Panc1 (cell line): ENCODE results near the gene CLDN4. TPM values are rescaled to one million over a fixed set of nuclear protein-coding genes. Genes with fewer than 3 reads are reported as not detected.

Source experiments
- ATAC-seq: fragments of 200-7000 bp; cut with Tn5 transposase; 2 replicates; pipeline ENCODE4 v1.9.1; 2020; ENCODE audit warnings: mild to moderate bottlenecking, moderate library complexity
- BruUV-seq: library from RNA; stranded (reverse); fragments of 400-500 nt; replicated peaks from 2 replicates; lab custom pipeline; 2021; lab: Mats Ljungman, UMichigan
- CTCF ChIA-PET: fragments of 300-600 bp; sonication (Branson Sonifier 250); formaldehyde crosslinking; loops from one replicate; lab custom pipeline; 2022; ENCODE audit warnings: antibody characterized with exemption; lab: Charles Lee
- POLR2A ChIA-PET: fragments of 300-600 bp; sonication (Branson Sonifier 250); formaldehyde crosslinking; loops from one replicate; lab custom pipeline; 2022; ENCODE audit warnings: antibody characterized with exemption; lab: Charles Lee
- DNase-seq: peaks from one replicate; pipeline ENCODE4 v3.0.0-alpha.2; 2010; ENCODE audit warnings: low read depth, low spot score
- H3K27ac ChIP-seq: 2 replicates; pipeline ENCODE4 v1.5.1; 2011; ENCODE audit warnings: mild to moderate bottlenecking, low read length, inconsistent platforms
- H3K27me3 ChIP-seq: fragments of 200-500 bp; sonication (Bioruptor generic); 2 replicates; pipeline ENCODE4 v1.6.0; 2014; ENCODE audit warnings: low read length, inconsistent platforms; ENCODE audit not compliant: control insufficient read depth, insufficient read depth
- H3K36me3 ChIP-seq: fragments of 200-500 bp; sonication (Bioruptor generic); 2 replicates; pipeline ENCODE4 v1.5.1; 2014; ENCODE audit warnings: inconsistent platforms, mild to moderate bottlenecking, low read length, moderate library complexity; ENCODE audit not compliant: control insufficient read depth, insufficient read depth
- H3K4me1 ChIP-seq: 2 replicates; pipeline ENCODE4 v1.5.1; 2011; ENCODE audit warnings: inconsistent platforms, mild to moderate bottlenecking, low read length, moderate library complexity; ENCODE audit not compliant: control insufficient read depth, insufficient read depth
- H3K4me3 ChIP-seq, 2 experiments: 2 replicates each; pipeline ENCODE4 v1.5.1; 2011 to 2012; ENCODE audit warnings: low read depth in 2 of 2, low read length in 2 of 2, mild to moderate bottlenecking in 2 of 2, inconsistent platforms in 1 of 2, moderate library complexity in 1 of 2
- H3K9me3 ChIP-seq: fragments of 200-500 bp; sonication (Bioruptor generic); 2 replicates; pipeline ENCODE4 v1.5.1; 2014; ENCODE audit warnings: low read depth, mild to moderate bottlenecking, inconsistent platforms, low read length, moderate library complexity; ENCODE audit not compliant: control insufficient read depth, insufficient read depth
- POLR2AphosphoS5 ChIP-seq: IDR thresholded peaks from 2 replicates; pipeline ENCODE4 v1.6.1; 2012; ENCODE audit warnings: mild to moderate bottlenecking, low read depth, low read length, moderate library complexity
- SIN3A ChIP-seq: IDR thresholded peaks from 2 replicates; pipeline ENCODE4 v1.6.1; 2012; ENCODE audit warnings: low read depth, mild to moderate bottlenecking, low read length, moderate library complexity, borderline replicate concordance; ENCODE audit not compliant: insufficient read depth
- TCF7L2 ChIP-seq: IDR thresholded peaks from 2 replicates; pipeline ENCODE4 v1.6.1; 2011; ENCODE audit warnings: mild to moderate bottlenecking, low read depth, low read length, inconsistent platforms
- in situ Hi-C: cut with HindIII; loops from 2 replicates; pipeline ENCODE4 v1.10.0; 2016; ENCODE audit warnings: low sequenced_read_pairs, low pct_unique_long_range_greater_than_20kb
- intact Hi-C: fragments of 100-400 bp; cut with micrococcal nuclease; formaldehyde crosslinking; loops from one replicate; pipeline ENCODE4 v1.10.0; 2022; ENCODE audit not compliant: unreplicated experiment
- total RNA-seq: library from RNA; stranded (reverse); gene quantifications from one replicate; pipeline ENCODE4 v1.2.1, GENCODE V29; 2021; ENCODE audit not compliant: unreplicated experiment
- TF ChIP-seq, protein P1 (sequence below): fragments of 450-650 bp; IDR thresholded peaks from 2 replicates; pipeline ENCODE4 v1.5.1; 2017; ENCODE audit warnings: mild to moderate bottlenecking
- TF ChIP-seq, protein P2 (sequence below), 2 experiments: IDR thresholded peaks; 2 replicates each; pipeline ENCODE4 v1.6.1; 2011 to 2012; ENCODE audit warnings: low read depth in 2 of 2, control low read depth in 1 of 2, low read length in 1 of 2, mild to moderate bottlenecking in 1 of 2, moderate library complexity in 1 of 2; ENCODE audit not compliant: insufficient read depth in 1 of 2

Gene CLDN4
- total RNA-seq, 1 experiment from 2014 or later = 295 TPM

DNA sequence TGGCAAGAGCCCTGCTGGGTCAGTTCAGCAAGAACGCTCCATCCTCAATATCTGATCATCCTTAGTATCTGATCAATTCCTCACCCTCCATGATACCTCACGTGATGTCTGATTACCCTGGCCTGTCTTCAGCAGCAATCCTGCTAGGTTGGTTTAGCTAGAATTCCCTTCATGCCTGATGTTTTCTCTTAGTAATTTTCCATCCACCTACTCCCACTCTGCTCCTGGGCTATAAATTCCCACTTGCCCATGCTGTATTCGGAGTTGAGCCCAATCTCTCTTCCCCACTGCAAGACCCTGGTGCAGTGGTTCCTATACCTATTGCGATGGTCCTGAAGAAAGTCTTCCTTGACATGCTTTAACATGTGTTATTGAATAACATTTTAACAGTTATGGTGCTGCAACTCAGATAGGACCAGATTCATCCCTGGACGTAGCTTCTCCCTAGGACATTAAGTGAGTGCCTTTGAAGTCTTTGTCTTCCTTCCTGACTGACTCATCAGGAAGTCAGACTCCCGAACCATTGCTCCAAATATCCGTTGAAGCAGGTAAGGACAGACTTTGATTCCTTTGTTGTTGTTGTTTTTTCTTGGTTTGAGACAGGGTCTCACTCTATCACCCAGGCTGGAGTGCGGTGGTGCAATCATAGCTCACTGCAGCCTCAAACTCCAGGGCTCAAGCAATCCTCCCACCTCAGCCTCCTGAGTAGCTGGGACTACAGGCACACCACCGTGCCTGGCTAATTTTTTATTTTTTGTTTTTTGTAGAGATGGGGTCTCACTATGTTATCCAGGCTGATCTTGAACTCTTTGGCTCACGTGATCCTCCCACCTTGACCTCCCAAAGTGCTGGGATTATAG, 31.3 kb upstream of the CLDN4 start:
- Histone ChIP-seq H3K4me1 (peaks cover 15% of the 10 kb centered on the region), H3K9me3 (no peaks in the 10 kb centered on the region), H3K27me3 (no peaks in the 10 kb centered on the region), H3K27ac (peak overlapping the region; percentile 82), H3K4me3 (no peak overlapping the region; a peak in 1 of 4 replicates), H3K36me3 (no peaks in the 10 kb centered on the region)
- ATAC-seq (peak; percentile 87), DNase-seq (no peak)
- ChIA-PET POLR2A (no interaction called here), CTCF (interaction anchor here (0.6 kb wide), 1 partner anchor 56 kb away, joined by 3 read pairs; no protein-coding TSS in a partner anchor)
- no TSS peak for BruUV-seq
- intact Hi-C loops (no loop called here), in situ Hi-C loops (no loop called here)
- TF ChIP-seq POLR2AphosphoS5 (no peak), SIN3A (no peak), TCF7L2 (peak; percentile 85)

DNA sequence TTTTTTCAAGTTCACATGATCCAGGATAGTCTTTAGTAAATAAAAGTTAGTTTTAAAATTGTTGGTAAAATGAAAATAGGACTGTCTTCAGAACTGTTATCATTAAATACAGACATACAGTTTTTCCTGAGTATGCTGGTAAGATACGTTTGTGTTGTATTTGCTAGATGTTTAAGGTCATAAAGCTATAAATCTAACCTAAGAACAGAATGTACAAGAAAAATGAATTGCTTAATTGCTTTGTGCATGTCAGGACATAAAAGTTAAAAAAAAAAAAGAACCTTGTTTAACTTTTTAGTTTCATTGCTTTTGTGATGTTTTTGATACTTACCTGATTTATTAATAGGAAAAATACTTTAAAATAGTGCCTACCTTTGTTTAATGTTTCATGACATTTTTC, 29.2 kb upstream of the CLDN4 start:
- Histone ChIP-seq H3K27ac (no peak overlapping the region; the same call in 1 of the 2 replicates), H3K4me1 (peaks cover 18% of the 10 kb centered on the region), H3K27me3 (no peaks in the 10 kb centered on the region), H3K36me3 (no peaks in the 10 kb centered on the region), H3K9me3 (no peaks in the 10 kb centered on the region), H3K4me3 (peak overlapping the region in 1 of 2 experiments; percentile 14; a peak in 1 of 4 replicates)
- intact Hi-C loops (no loop called here), in situ Hi-C loops (no loop called here)
- ATAC-seq (no peak), DNase-seq (no peak)
- TF ChIP-seq SIN3A (no peak), TCF7L2 (no peak)
- TF ChIP-seq, protein P1, sequence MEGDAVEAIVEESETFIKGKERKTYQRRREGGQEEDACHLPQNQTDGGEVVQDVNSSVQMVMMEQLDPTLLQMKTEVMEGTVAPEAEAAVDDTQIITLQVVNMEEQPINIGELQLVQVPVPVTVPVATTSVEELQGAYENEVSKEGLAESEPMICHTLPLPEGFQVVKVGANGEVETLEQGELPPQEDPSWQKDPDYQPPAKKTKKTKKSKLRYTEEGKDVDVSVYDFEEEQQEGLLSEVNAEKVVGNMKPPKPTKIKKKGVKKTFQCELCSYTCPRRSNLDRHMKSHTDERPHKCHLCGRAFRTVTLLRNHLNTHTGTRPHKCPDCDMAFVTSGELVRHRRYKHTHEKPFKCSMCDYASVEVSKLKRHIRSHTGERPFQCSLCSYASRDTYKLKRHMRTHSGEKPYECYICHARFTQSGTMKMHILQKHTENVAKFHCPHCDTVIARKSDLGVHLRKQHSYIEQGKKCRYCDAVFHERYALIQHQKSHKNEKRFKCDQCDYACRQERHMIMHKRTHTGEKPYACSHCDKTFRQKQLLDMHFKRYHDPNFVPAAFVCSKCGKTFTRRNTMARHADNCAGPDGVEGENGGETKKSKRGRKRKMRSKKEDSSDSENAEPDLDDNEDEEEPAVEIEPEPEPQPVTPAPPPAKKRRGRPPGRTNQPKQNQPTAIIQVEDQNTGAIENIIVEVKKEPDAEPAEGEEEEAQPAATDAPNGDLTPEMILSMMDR = no peak
- TF ChIP-seq, protein P2, sequence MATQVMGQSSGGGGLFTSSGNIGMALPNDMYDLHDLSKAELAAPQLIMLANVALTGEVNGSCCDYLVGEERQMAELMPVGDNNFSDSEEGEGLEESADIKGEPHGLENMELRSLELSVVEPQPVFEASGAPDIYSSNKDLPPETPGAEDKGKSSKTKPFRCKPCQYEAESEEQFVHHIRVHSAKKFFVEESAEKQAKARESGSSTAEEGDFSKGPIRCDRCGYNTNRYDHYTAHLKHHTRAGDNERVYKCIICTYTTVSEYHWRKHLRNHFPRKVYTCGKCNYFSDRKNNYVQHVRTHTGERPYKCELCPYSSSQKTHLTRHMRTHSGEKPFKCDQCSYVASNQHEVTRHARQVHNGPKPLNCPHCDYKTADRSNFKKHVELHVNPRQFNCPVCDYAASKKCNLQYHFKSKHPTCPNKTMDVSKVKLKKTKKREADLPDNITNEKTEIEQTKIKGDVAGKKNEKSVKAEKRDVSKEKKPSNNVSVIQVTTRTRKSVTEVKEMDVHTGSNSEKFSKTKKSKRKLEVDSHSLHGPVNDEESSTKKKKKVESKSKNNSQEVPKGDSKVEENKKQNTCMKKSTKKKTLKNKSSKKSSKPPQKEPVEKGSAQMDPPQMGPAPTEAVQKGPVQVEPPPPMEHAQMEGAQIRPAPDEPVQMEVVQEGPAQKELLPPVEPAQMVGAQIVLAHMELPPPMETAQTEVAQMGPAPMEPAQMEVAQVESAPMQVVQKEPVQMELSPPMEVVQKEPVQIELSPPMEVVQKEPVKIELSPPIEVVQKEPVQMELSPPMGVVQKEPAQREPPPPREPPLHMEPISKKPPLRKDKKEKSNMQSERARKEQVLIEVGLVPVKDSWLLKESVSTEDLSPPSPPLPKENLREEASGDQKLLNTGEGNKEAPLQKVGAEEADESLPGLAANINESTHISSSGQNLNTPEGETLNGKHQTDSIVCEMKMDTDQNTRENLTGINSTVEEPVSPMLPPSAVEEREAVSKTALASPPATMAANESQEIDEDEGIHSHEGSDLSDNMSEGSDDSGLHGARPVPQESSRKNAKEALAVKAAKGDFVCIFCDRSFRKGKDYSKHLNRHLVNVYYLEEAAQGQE (IDR thresholded peaks at IDR 0.05; ENCODE audit: insufficient read depth in 1 of 2, low read depth in 2 of 2, low read length in 1 of 2) = no peak
- BruUV-seq = no TSS peak
- ChIA-PET CTCF (no interaction called here), POLR2A (no interaction called here)

DNA sequence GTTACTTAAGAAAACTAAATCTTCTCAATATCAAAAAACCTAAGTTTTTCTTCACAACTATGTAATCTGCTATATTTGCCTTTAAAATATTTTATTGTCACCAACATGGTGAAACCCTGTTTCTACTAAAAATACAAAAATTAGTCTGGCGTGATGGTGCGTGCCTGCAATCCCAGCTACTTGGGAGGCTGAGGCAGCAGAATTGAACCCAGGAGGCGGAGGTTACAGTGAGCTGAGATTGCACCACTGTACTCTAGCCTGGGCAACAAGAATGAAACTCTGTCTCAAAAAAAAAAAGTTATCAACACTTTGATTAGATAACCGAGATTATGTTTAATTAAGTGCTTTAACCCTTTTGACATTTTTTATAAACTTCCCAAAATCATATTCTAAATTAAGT, 28.3 kb upstream of the CLDN4 start:
- H3K27me3 ChIP-seq = no peaks in the 10 kb centered on the region
- no peak overlapping the region for H3K4me3 ChIP-seq
- in situ Hi-C loops (no loop called here), intact Hi-C loops (no loop called here)
- H3K4me1 ChIP-seq = peaks cover 18% of the 10 kb centered on the region
- no TSS peak for BruUV-seq
- POLR2A ChIA-PET = no interaction called here
- no peak for ATAC-seq
- no peak for TF ChIP-seq POLR2AphosphoS5
- no peak for TF ChIP-seq SIN3A
- TF ChIP-seq, protein P1 = no peak
- TF ChIP-seq, protein P2 (IDR thresholded peaks at IDR 0.05; ENCODE audit: insufficient read depth in 1 of 2, low read depth in 2 of 2, low read length in 1 of 2) = no peak
- TF ChIP-seq TCF7L2 = no peak
- H3K36me3 ChIP-seq = no peaks in the 10 kb centered on the region
- DNase-seq = no peak
- CTCF ChIA-PET = no interaction called here
- H3K27ac ChIP-seq = no peak overlapping the region
- no peaks in the 10 kb centered on the region for H3K9me3 ChIP-seq
